GM18505 (cell line): ENCODE data around the gene STOX2.

Experiments used
- ATAC-seq: cut with Tn5 transposase; IDR thresholded peaks from one replicate; pipeline ENCODE4 v1.9.1; 2021; ENCODE audit not compliant: unreplicated experiment
- POLR2A ChIP-seq: IDR thresholded peaks from 4 replicates; pipeline ENCODE4 v1.6.1; 2011; ENCODE audit warnings: borderline replicate concordance; ENCODE audit not compliant: insufficient read depth, insufficient read length; ENCODE audit errors: extremely low read depth

STOX2 gene

GRCh38 chr4:184067931-184068554 is 162.9 kb downstream of the STOX2 start:
- no peak for ATAC-seq

More at GRCh38 chr4:184067931-184068554, 162.9 kb downstream of the STOX2 start:
- no peak for TF ChIP-seq POLR2A
